NT2/D1 (cell line): Measurements from ENCODE around the gene CCT2.

Source experiments
- SUZ12 ChIP-seq: IDR thresholded peaks from 2 replicates; pipeline ENCODE4 v1.6.1; 2011; ENCODE audit not compliant: insufficient read length, insufficient read depth; ENCODE audit errors: extremely low read depth
- YY1 ChIP-seq: IDR thresholded peaks from 2 replicates; pipeline ENCODE4 v1.6.1; 2011; ENCODE audit not compliant: insufficient read length, insufficient read depth
- ZNF274 ChIP-seq: IDR thresholded peaks from 2 replicates; pipeline ENCODE4 v1.6.1; 2011; ENCODE audit warnings: mild to moderate bottlenecking, low read depth, low read length

GRCh38 chr12:69610126-69610525 is 24.9 kb downstream of the CCT2 start:
- no peak for TF ChIP-seq YY1
- no peak for TF ChIP-seq ZNF274
- TF ChIP-seq SUZ12, result no peak
